ENCODE results near the gene ARHGAP44.

The ARHGAP44 gene

GRCh38 chr17:12773153-12773552 is 16.1 kb upstream of the ARHGAP44 start:
- Histone ChIP-seq H3K4me3 (ENCODE audit: low read depth, low read length) (no peak overlapping the region), H3K9me3 (ENCODE audit: control insufficient read depth, insufficient read depth, low read depth, low read length) (no peaks in the 10 kb centered on the region), H3K36me3 (ENCODE audit: control insufficient read depth in 2 of 2, insufficient read depth in 1 of 2, low read length in 2 of 2) (no peaks in the 10 kb centered on the region), H3K4me1 (ENCODE audit: control insufficient read depth, insufficient read depth, low read length) (no peaks in the 10 kb centered on the region), H3K27ac (ENCODE audit: extremely low read depth, low read depth, low read length) (no peak overlapping the region)
- TF ChIP-seq ZBTB26 (tag by site-specific recombination; optimal IDR thresholded peaks at IDR 0.05) (no peak), SP7 (tag by site-specific recombination; IDR thresholded peaks at IDR 0.05) (no peak), ZNF391 (tag by site-specific recombination; IDR thresholded peaks at IDR 0.05; ENCODE audit: borderline replicate concordance, low read depth) (no peak), ZNF174 (tag by site-specific recombination; IDR thresholded peaks at IDR 0.05) (no peak), ZNF76 (tag by site-specific recombination; IDR thresholded peaks at IDR 0.05; ENCODE audit: borderline replicate concordance, low read depth) (no peak), ZNF600 (tag by site-specific recombination; IDR thresholded peaks at IDR 0.05) (no peak), ZNF658 (tag by site-specific recombination; IDR thresholded peaks at IDR 0.05) (no peak), ZNF843 (tag by site-specific recombination; IDR thresholded peaks at IDR 0.05) (no peak), ZNF140 (tag by site-specific recombination; IDR thresholded peaks at IDR 0.05) (no peak), KLF1 (tag by site-specific recombination; IDR thresholded peaks at IDR 0.05) (no peak), ZNF585B (tag by site-specific recombination; IDR thresholded peaks at IDR 0.05) (no peak), GLI2 (tag by site-specific recombination; IDR thresholded peaks at IDR 0.05; ENCODE audit: borderline replicate concordance, low read depth) (no peak), AEBP2 (tag by site-specific recombination; IDR thresholded peaks at IDR 0.05; ENCODE audit: borderline replicate concordance) (no peak), ZNF121 (tag by site-specific recombination; IDR thresholded peaks at IDR 0.05) (no peak), PRDM10 (tag by site-specific recombination; IDR thresholded peaks at IDR 0.05) (no peak), ZNF580 (tag by site-specific recombination; IDR thresholded peaks at IDR 0.05) (no peak), HOXA7 (CRISPR knock-in tag; IDR thresholded peaks at IDR 0.05; ENCODE audit: borderline replicate concordance) (no peak), ZNF501 (tag by site-specific recombination; IDR thresholded peaks at IDR 0.05) (no peak), ZBTB8A (tag by site-specific recombination; IDR thresholded peaks at IDR 0.05) (no peak), ZNF791 (tag by site-specific recombination; IDR thresholded peaks at IDR 0.05) (no peak)
- ChIA-PET POLR2A (no interaction called here), CTCF (no interaction called here)

GRCh38 chr17:12789075-12789480 is 220 bp upstream of the ARHGAP44 start:
- CTCF ChIA-PET: interaction anchor here (0.6 to 1.1 kb wide), 4 partner anchors 59 to 241 kb away, joined by 3 to 4 read pairs (median 3); no protein-coding TSS in a partner anchor
- Histone ChIP-seq H3K4me3 (ENCODE audit: low read depth, low read length) (peak overlapping the region; percentile 86), H3K27ac (ENCODE audit: extremely low read depth, low read depth, low read length) (peak overlapping the region; percentile 71; the same call in 1 of the 2 replicates), H3K9me3 (ENCODE audit: control insufficient read depth, insufficient read depth, low read depth, low read length) (no peaks in the 10 kb centered on the region), H3K36me3 (ENCODE audit: control insufficient read depth in 2 of 2, insufficient read depth in 1 of 2, low read length in 2 of 2) (no peaks in the 10 kb centered on the region), H3K4me1 (ENCODE audit: control insufficient read depth, insufficient read depth, low read length) (peaks cover 7% of the 10 kb centered on the region; the same call in 1 of the 2 replicates)
- POLR2A ChIA-PET: interaction anchor here (0.8 kb wide), 1 partner anchor 10 kb away, joined by 3 read pairs; no protein-coding TSS in a partner anchor
- no peak for TF ChIP-seq SP2 (tag by site-specific recombination; IDR thresholded peaks at IDR 0.05)
- TF ChIP-seq ZNF76 (tag by site-specific recombination; IDR thresholded peaks at IDR 0.05; ENCODE audit: borderline replicate concordance, low read depth): peak; percentile 91
- peak; percentile 72 for TF ChIP-seq ZNF335 (tag by site-specific recombination; conservative IDR thresholded peaks at IDR 0.05)
- no peak for TF ChIP-seq PRDM1 (tag by site-specific recombination; IDR thresholded peaks at IDR 0.05)
- peak; percentile 39; the same call in 1 of the 2 replicates for TF ChIP-seq ZNF10 (tag by site-specific recombination; IDR thresholded peaks at IDR 0.05)
- peak; percentile 51 for TF ChIP-seq ZFHX2 (tag by site-specific recombination; conservative IDR thresholded peaks at IDR 0.05)
- no peak for TF ChIP-seq OSR2 (tag by site-specific recombination; IDR thresholded peaks at IDR 0.05)
- TF ChIP-seq ZNF169 (tag by site-specific recombination; IDR thresholded peaks at IDR 0.05): no peak
- peak; percentile 46 for TF ChIP-seq EGR2 (tag by site-specific recombination; IDR thresholded peaks at IDR 0.05; ENCODE audit: low read depth)
- no peak for TF ChIP-seq YY2 (tag by site-specific recombination; IDR thresholded peaks at IDR 0.05)

Data from HEK293 (cell line).